SKM-1 treated with dmso at 0.1 percent for 144 hours (cell line): ENCODE results near the gene OGFOD1.

Experiments used
- DNase-seq: peaks from one replicate; lab custom pipeline; 2025; ENCODE audit not compliant: unreplicated experiment; lab: John Stamatoyannopoulos, UW

Gene OGFOD1

DNA sequence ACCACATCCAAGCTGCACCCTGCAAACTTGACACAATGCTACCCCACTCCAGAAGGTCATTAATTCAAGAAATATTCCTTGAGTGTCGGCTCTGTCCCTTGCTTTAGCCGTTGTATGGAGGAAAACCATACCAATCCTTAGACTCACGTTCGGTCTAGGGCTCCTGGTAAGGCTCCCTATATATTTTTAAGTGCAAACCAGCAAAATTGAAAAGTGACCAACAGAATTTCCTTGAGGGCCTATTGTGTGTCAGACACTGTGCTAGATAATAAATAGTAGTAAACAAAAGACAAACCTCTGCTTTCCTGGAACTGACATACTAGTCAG, 68.9 kb downstream of the OGFOD1 start:
- DNase-seq: no peak

GRCh38 chr16:56525236-56525635, 73.9 kb downstream of the OGFOD1 start:
- no peak for DNase-seq
